Chondrocyte (in vitro differentiated cells): ENCODE measurements around the gene L3HYPDH. TPM values are rescaled to one million over a fixed set of nuclear protein-coding genes. Genes with fewer than 3 reads are reported as not detected.

Source experiments
- DNase-seq: peaks from one replicate; pipeline ENCODE4 v3.0.0; 2021; ENCODE audit warnings: mixed read lengths, low spot score
- H3K27ac Mint-ChIP-seq: one replicate; pipeline ENCODE4 v1.8.0; 2021; ENCODE audit warnings: mild to moderate bottlenecking, moderate library complexity, mixed read lengths; ENCODE audit not compliant: unreplicated experiment
- H3K27me3 Mint-ChIP-seq: 2 replicates; pipeline ENCODE4 v1.8.0; 2021; ENCODE audit warnings: low read depth, mixed read lengths
- H3K36me3 Mint-ChIP-seq: 2 replicates; pipeline ENCODE4 v1.8.0; 2021; ENCODE audit warnings: low read depth, mixed read lengths
- H3K4me1 Mint-ChIP-seq: 2 replicates; pipeline ENCODE4 v1.8.0; 2021; ENCODE audit warnings: low read depth, mild to moderate bottlenecking, mixed read lengths
- H3K4me3 Mint-ChIP-seq: one replicate; pipeline ENCODE4 v1.8.0; 2021; ENCODE audit warnings: mild to moderate bottlenecking, moderate library complexity, mixed read lengths; ENCODE audit not compliant: unreplicated experiment
- H3K9me3 Mint-ChIP-seq: 2 replicates; pipeline ENCODE4 v1.8.0; 2021; ENCODE audit warnings: low read depth, mixed read lengths
- total RNA-seq: library from RNA; stranded (reverse); gene quantifications from 3 replicates; pipeline ENCODE4 v1.2.1, GENCODE V29; 2021
- TF ChIP-seq, protein P1 (sequence below): fragments of 200-600 bp; sonication (generic); IDR thresholded peaks from 2 replicates; pipeline ENCODE4 v1.5.0; 2021; ENCODE audit warnings: antibody characterized with exemption, mild to moderate bottlenecking, moderate library complexity

L3HYPDH gene
- total RNA-seq, 1 donor from 2014 or later: 35.3 TPM

DNA sequence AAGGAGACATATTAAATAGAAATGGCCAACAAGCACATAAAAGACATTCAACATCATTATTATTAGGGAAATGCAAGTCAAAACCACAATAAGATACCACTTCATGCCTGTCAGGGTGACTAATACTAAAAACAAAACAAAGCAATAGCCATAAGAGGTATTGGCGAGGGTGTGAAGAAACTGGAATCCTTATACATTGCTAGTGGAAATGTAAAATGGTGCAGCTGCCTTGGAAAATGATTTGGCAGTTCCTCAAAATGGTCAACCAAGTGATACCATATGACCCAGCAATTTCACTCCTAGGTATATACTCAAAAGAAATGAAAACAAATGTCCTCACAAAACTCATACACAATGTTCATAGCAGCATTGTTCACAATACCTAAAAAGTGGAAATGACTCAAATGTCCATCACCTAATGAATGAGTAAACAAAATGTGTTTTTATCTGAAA is 46.0 kb downstream of the L3HYPDH start:
- Mint-ChIP-seq H3K27ac (peak overlapping the region; percentile 56), H3K4me1 (peaks cover 40% of the 10 kb centered on the region), H3K27me3 (no peaks in the 10 kb centered on the region), H3K36me3 (peaks cover 2% of the 10 kb centered on the region), H3K4me3 (no peak overlapping the region), H3K9me3 (no peaks in the 10 kb centered on the region)
- TF ChIP-seq, protein P1, sequence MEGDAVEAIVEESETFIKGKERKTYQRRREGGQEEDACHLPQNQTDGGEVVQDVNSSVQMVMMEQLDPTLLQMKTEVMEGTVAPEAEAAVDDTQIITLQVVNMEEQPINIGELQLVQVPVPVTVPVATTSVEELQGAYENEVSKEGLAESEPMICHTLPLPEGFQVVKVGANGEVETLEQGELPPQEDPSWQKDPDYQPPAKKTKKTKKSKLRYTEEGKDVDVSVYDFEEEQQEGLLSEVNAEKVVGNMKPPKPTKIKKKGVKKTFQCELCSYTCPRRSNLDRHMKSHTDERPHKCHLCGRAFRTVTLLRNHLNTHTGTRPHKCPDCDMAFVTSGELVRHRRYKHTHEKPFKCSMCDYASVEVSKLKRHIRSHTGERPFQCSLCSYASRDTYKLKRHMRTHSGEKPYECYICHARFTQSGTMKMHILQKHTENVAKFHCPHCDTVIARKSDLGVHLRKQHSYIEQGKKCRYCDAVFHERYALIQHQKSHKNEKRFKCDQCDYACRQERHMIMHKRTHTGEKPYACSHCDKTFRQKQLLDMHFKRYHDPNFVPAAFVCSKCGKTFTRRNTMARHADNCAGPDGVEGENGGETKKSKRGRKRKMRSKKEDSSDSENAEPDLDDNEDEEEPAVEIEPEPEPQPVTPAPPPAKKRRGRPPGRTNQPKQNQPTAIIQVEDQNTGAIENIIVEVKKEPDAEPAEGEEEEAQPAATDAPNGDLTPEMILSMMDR: no peak
- DNase-seq: no peak

DNA sequence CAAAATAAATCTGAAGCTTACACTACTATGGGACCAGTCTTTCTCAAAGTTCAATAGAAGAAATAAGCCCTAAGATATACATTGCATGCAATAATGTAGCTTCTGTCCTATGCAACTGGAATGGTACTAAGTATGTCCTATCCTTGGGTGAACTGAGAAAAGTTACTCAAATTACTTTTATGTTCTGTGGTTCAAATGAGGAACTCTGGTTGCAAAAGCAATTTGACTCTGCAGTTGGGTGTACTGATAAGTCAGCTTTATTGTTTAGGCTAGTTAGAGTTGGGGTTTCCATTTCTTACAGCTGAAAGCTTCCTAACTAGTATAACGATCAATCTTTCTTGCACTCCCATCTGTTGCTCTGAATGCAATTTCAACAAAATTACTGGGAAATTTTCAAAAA is 48.2 kb downstream of the L3HYPDH start:
- H3K36me3 Mint-ChIP-seq: peaks cover under 1% of the 10 kb centered on the region
- H3K27ac Mint-ChIP-seq: no peak overlapping the region
- H3K27me3 Mint-ChIP-seq: no peaks in the 10 kb centered on the region
- no peak overlapping the region for H3K4me3 Mint-ChIP-seq
- no peak for DNase-seq
- no peaks in the 10 kb centered on the region for H3K9me3 Mint-ChIP-seq
- TF ChIP-seq, protein P1: no peak
- H3K4me1 Mint-ChIP-seq: peaks cover 40% of the 10 kb centered on the region

DNA sequence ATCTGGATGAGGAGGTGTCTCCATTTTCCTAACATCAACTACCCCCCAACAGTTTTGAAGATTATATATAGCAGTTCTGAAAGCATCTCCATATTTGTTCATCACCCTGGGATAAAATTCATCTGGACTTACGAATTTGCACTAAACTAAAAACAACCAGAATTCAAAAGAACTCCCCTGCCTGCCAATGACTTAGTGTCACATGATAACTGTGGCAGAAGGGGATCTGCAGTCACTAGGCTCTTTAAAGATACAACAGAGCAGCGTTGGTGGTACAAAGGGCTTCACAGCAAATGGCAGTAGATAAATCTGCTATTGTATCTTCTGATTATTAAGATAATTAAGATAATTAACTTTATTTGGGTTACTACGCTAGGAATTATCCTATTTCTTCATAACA is 49.1 kb downstream of the L3HYPDH start:
- H3K27ac Mint-ChIP-seq: no peak overlapping the region
- H3K4me3 Mint-ChIP-seq: no peak overlapping the region
- TF ChIP-seq, protein P1: no peak
- DNase-seq: no peak
- no peaks in the 10 kb centered on the region for H3K9me3 Mint-ChIP-seq
- peaks cover 3% of the 10 kb centered on the region for H3K36me3 Mint-ChIP-seq
- H3K4me1 Mint-ChIP-seq: peaks cover 34% of the 10 kb centered on the region
- H3K27me3 Mint-ChIP-seq: no peaks in the 10 kb centered on the region

DNA sequence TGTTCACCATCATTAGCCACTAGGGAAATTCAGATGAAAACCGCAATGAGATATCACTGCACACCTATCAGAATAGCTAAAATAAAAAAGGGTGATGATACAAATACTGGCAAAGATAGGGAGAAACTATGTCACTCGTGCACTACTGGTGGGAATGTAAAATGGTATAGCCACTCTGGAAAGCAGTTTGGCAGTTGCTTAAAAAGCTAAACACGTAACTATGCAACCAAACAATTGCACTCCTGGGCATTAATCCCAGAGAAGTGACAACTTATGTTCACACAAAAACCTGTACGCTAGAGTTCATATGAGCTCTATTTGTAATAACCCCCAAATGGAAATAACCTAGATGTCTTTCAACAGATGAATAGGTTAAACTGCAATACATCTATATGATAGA is 54.4 kb downstream of the L3HYPDH start:
- Mint-ChIP-seq H3K4me1 (peaks cover 31% of the 10 kb centered on the region), H3K36me3 (peaks cover 3% of the 10 kb centered on the region), H3K9me3 (no peaks in the 10 kb centered on the region), H3K4me3 (no peak overlapping the region), H3K27me3 (no peaks in the 10 kb centered on the region), H3K27ac (no peak overlapping the region)
- TF ChIP-seq, protein P1: no peak
- no peak for DNase-seq

DNA sequence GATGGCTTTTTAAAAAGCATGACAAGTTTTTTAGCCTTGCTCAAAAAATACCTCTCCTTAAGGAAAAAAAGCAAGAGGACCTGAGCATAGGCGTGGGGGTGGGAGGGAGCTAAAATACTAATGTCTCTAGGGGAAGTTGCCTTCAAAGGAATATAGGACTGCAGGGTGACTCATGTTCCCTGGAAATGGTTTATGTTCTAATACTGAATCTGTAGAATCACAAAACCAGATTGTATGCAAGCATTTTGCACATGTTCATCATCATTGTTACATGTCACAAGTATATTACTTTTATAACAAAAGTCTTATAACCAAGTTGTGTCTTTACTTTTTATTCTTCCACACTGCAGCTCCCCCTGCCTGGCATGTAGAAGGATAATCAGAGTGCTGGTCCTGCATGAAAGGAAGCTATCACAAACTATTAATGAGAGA is 55.6 kb downstream of the L3HYPDH start:
- no peak for DNase-seq
- peak overlapping the region; percentile 83 for H3K27ac Mint-ChIP-seq
- no peak overlapping the region for H3K4me3 Mint-ChIP-seq
- TF ChIP-seq, protein P1: peak; percentile 81
- H3K36me3 Mint-ChIP-seq: peaks cover 3% of the 10 kb centered on the region
- H3K9me3 Mint-ChIP-seq: no peaks in the 10 kb centered on the region
- H3K4me1 Mint-ChIP-seq: peaks cover 33% of the 10 kb centered on the region
- H3K27me3 Mint-ChIP-seq: no peaks in the 10 kb centered on the region
